Lower leg skin (tissue), 4 donors: ENCODE data around the gene SPATA31C2. TPM values are rescaled to one million over a fixed set of nuclear protein-coding genes. Genes with fewer than 3 reads are reported as not detected.

Experiments
- DNase-seq, 2 donors: peaks; one replicate each; pipeline ENCODE4 v3.0.0-alpha.2; 2019; ENCODE audit warnings: low spot score in 2 of 2
- H3K4me3 ChIP-seq: fragments of 200-600 bp; sonication (generic); 2 replicates; pipeline ENCODE4 v1.5.1; 2017; ENCODE audit warnings: mild to moderate bottlenecking, low read depth; ENCODE audit not compliant: poor library complexity, severe bottlenecking
- CTCF ChIP-seq, 3 donors: fragments of 450-650 bp; IDR thresholded peaks; one replicate each; pipeline ENCODE4 v1.5.1; 2016; ENCODE audit warnings: antibody characterized with exemption in 3 of 3, mild to moderate bottlenecking in 3 of 3, moderate library complexity in 2 of 3
- POLR2A ChIP-seq, 2 donors: fragments of 450-650 bp; IDR thresholded peaks; one replicate each; pipeline ENCODE4 v1.6.1; 2016 to 2017; ENCODE audit warnings: antibody characterized with exemption in 2 of 2, mild to moderate bottlenecking in 1 of 2, moderate library complexity in 1 of 2
- WGBS, 2 donors: methylation state at CpG; one replicate each; pipeline ENCODE4 v1.1.5; 2018; 5-methylcytosine and 5-hydroxymethylcytosine counted together
- intact Hi-C: fragments of 100-400 bp; cut with DNase I; formaldehyde crosslinking; loops from one replicate; pipeline ENCODE4 v1.15.0; 2023; ENCODE audit warnings: low total_unique reads
- total RNA-seq, 4 donors: library from RNA; depleted of rRNA; stranded (reverse); fragments of >200 nt; gene quantifications; one replicate each; pipeline ENCODE4 v1.1.0, GENCODE V29; 2016

SPATA31C2 gene
- total RNA-seq, 4 donors from 2014 or later, result not detected

- TF ChIP-seq CTCF (IDR thresholded peaks at IDR 0.05) (no peak), POLR2A (IDR thresholded peaks at IDR 0.05) (no peak)
- intact Hi-C loops, result no loop called here
- 84 to 88% methylated on average over 3 of the region's 3 CpGs for WGBS, 2 donors
- H3K4me3 ChIP-seq, result no peak overlapping the region
- no peak for DNase-seq
Observed at GRCh38 chr9:88110026-88110425, 28.2 kb downstream of the SPATA31C2 start.

GRCh38 chr9:88108779-88109178 lies 29.5 kb downstream of the SPATA31C2 start:
- intact Hi-C loops, result no loop called here
- 79 to 84% methylated on average over 4 of the region's 4 CpGs for WGBS, 2 donors
- no peak for DNase-seq
- no peak overlapping the region for H3K4me3 ChIP-seq
- TF ChIP-seq POLR2A (IDR thresholded peaks at IDR 0.05) (no peak), CTCF (IDR thresholded peaks at IDR 0.05) (no peak)

GRCh38 chr9:88106492-88106891 lies 31.8 kb downstream of the SPATA31C2 start:
- DNase-seq, result no peak
- 11 to 12% methylated on average over 4 of the region's 4 CpGs for WGBS, 2 donors
- intact Hi-C loops, result no loop called here
- no peak for TF ChIP-seq POLR2A (IDR thresholded peaks at IDR 0.05)
- no peak for TF ChIP-seq CTCF (IDR thresholded peaks at IDR 0.05)
- no peak overlapping the region for H3K4me3 ChIP-seq

GRCh38 chr9:88092797-88093331 lies 45.4 kb downstream of the SPATA31C2 start:
- DNase-seq, result no peak
- 63 to 71% methylated on average over 10 of the region's 10 CpGs for WGBS, 2 donors
- no peak overlapping the region for H3K4me3 ChIP-seq
- no peak for TF ChIP-seq CTCF (IDR thresholded peaks at IDR 0.05)
- TF ChIP-seq POLR2A (IDR thresholded peaks at IDR 0.05), result no peak
- intact Hi-C loops, result no loop called here

- H3K4me3 ChIP-seq, result no peak overlapping the region
- intact Hi-C loops, result no loop called here
- TF ChIP-seq CTCF (IDR thresholded peaks at IDR 0.05), result no peak
- TF ChIP-seq POLR2A (IDR thresholded peaks at IDR 0.05), result no peak
- WGBS, 2 donors, result 67 to 82% methylated on average over 4 of the region's 4 CpGs
- DNase-seq, result no peak
Observed at GRCh38 chr9:88090151-88090581, 48.1 kb downstream of the SPATA31C2 start.

- H3K4me3 ChIP-seq, result no peak overlapping the region
- WGBS, 2 donors, result 82 to 85% methylated on average over 6 of the region's 6 CpGs
Observed at GRCh38 chr9:88087906-88088305, 50.4 kb downstream of the SPATA31C2 start.

More at GRCh38 chr9:88087906-88088305, 50.4 kb downstream of the SPATA31C2 start:
- no peak for TF ChIP-seq POLR2A (IDR thresholded peaks at IDR 0.05)
- TF ChIP-seq CTCF (IDR thresholded peaks at IDR 0.05), result no peak
- intact Hi-C loops, result no loop called here
- DNase-seq, result no peak
